ENCODE data around the gene MAP3K2.
"Not testable (repeated sequence)": the region's sequence is repeated elsewhere in the genome, so short reads cannot be mapped to it uniquely, and the experiment has no call there.

MAP3K2 gene

GRCh38 chr2:127381762-127382161 is 6.0 kb downstream of the MAP3K2 start:
- no peak for DNase-seq

GRCh38 chr2:127379712-127380355 is 7.9 kb downstream of the MAP3K2 start:
- no peak for DNase-seq

GRCh38 chr2:127378720-127379119 is 9.1 kb downstream of the MAP3K2 start:
- DNase-seq, result no peak

GRCh38 chr2:127377262-127377661 is 10.5 kb downstream of the MAP3K2 start:
- no peak for DNase-seq

- no peak for DNase-seq
Observed at GRCh38 chr2:127376257-127376656, 11.5 kb downstream of the MAP3K2 start.

GRCh38 chr2:127373362-127374083 is 14.3 kb downstream of the MAP3K2 start:
- DNase-seq, result no peak

GRCh38 chr2:127371037-127371436 is 16.7 kb downstream of the MAP3K2 start:
- no peak for DNase-seq

- DNase-seq, result no peak
Observed at GRCh38 chr2:127370010-127370409, 17.8 kb downstream of the MAP3K2 start.

GRCh38 chr2:127365211-127365643 is 22.5 kb downstream of the MAP3K2 start:
- DNase-seq, result no peak

GRCh38 chr2:127362971-127363370 is 24.8 kb downstream of the MAP3K2 start:
- DNase-seq, result no peak

- DNase-seq, result no peak
Observed at GRCh38 chr2:127361929-127362885, 25.6 kb downstream of the MAP3K2 start.

- DNase-seq, result no peak
Observed at GRCh38 chr2:127360242-127360641, 27.5 kb downstream of the MAP3K2 start.

GRCh38 chr2:127359520-127359919 is 28.3 kb downstream of the MAP3K2 start:
- no peak for DNase-seq

- DNase-seq, result no peak
Observed at GRCh38 chr2:127358971-127359370, 28.8 kb downstream of the MAP3K2 start.

GRCh38 chr2:127358044-127358443 is 29.7 kb downstream of the MAP3K2 start:
- no peak for DNase-seq

GRCh38 chr2:127357591-127357990 is 30.2 kb downstream of the MAP3K2 start:
- DNase-seq, result no peak

GRCh38 chr2:127356531-127356930 is 31.2 kb downstream of the MAP3K2 start:
- DNase-seq, result no peak

- no peak for DNase-seq
Observed at GRCh38 chr2:127355407-127356008, 32.3 kb downstream of the MAP3K2 start.

GRCh38 chr2:127353873-127354676 is 33.7 kb downstream of the MAP3K2 start:
- DNase-seq, result peak; percentile 62

GRCh38 chr2:127353223-127353622 is 34.6 kb downstream of the MAP3K2 start:
- DNase-seq, result not testable (repeated sequence)

GRCh38 chr2:127351603-127352002 is 36.2 kb downstream of the MAP3K2 start:
- DNase-seq, result no peak

GRCh38 chr2:127348426-127349000 is 39.3 kb downstream of the MAP3K2 start:
- DNase-seq, result no peak

Measured in GF-D8 (cell line).